NOMO-1 treated with dmso at 0.1 percent for 144 hours (cell line): Measurements from ENCODE around the gene MRPL24.

Experiments
- DNase-seq: peaks from one replicate; lab custom pipeline; 2025; ENCODE audit not compliant: unreplicated experiment; lab: John Stamatoyannopoulos, UW

MRPL24 gene

DNA sequence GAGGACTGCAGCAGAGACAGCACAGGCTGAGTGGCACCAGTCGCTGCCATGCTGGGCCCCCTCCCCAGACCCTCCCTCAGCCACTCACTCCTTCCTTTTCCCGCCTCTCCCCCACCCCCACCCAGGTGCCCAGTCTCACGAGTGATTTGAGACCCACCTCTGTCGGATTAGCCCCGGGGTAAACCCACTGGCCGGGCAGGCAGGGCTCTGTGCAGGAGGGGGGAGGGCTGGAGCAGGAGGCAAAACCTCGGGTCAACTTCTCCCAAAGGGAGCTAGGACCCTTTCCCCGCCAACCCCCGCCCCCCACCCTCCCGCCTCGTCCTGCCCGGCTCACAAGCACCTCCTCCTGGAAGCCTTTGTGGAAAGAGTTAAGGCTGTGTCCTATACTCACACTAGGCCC lies 3.5 kb upstream of the MRPL24 start:
- no peak for DNase-seq

DNA sequence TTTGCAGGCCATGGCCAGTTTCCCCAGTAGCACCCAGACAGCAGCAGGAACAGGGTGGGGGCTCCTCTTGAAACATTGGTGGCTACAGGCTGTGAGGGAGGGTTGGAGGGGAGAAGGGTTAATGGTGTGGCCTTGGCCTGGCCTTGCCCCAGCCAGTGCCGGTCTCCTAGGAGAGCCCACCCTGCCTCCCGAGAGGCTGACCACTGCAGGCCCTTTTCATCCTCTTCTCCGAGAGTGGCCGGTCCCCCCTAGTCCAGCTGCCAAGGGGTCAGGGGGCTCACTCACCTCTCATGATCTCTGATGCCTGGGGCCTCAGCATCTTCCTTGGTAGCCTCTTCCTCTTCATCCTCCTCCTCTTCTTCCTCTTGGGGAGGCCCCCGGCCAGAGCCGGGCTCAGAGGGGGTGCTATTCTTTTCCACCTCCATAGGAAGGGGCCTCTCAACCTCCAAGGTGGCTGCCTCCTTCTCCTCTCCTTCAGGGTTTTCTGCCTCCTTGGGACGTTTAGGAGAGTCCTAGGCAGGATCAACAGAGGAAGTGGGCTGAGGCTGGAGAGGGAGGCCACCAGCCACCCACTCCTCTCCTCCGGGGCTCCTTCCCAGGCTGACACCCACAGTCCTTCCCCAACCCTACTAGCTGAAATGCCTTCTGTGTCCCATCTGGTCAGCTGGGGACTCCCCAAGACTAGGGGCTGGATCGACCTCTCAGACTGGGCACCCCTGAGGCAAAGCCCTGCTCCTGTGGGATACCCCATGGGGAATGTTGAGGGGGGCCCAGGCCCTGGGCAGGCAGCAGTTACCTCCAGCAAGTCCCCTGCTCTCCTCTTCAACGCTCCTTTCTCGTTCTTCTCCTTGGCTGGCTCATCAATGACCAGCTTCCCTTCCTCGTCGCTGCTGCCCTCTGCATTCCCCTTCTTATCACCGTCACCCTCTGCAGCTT lies 2.7 kb upstream of the MRPL24 start:
- DNase-seq, result no peak

DNA sequence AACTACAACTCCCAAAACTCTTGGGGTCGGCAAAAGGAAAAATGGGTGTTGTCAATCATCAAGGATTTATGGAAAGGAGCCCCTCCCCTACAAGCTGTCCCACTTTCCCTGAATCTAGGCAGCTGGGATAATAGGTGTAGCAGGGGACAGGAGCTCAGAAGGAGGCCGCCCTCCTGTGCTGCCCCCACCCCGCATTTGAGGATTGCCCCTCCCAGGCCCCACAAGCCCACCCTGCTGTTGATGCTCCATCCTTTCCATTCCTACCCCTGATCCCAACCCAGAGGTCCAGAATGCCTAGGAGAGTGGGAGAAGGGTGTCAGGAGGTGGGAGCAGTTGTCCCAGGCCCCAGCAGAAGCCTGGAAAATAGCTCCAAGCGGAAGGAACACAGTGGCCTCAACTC lies 1.9 kb upstream of the MRPL24 start:
- no peak for DNase-seq

DNA sequence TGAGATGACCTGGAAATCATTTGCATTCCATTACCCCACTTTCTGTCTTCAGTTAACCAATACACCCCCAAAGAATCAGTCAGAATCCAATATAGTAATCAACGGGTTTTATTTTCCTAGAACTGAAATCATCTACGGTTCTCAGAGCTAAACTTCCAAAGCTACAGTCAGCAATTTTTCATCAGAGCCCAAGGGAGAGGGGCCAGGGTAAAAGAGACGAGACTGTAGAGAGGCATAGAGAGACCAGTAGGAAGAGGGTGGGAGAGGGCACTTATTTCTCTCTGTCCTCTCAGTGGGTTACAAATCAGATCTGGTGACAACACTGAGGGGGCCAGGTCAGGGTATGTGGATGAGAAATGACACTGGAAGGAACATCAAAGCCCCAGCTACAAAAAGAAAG lies 1.1 kb upstream of the MRPL24 start:
- no peak for DNase-seq

DNA sequence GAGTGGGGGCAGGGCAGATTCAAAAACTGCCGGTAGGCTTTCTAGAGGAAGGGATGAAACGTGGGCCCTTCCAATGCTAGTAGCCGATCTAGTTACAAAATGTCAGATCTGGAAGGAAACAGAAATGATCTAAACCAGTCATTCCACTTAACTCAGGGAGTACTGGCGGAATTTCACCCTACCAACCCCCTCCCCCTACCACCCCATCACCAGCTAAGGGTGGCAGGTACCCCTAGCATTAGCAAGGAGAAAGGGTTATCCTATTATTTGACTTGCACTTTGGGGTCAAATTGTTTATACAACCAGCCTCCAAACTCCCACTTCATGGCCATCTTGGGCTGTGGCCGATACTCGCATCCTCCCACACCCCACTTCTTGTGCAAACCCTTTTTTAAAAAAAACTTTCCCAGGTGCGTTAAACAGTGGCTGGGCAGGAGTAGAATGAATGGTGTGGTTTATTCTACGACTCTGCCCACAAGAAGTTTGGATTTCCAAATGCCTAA lies 644 bp upstream of the MRPL24 start:
- no peak for DNase-seq

DNA sequence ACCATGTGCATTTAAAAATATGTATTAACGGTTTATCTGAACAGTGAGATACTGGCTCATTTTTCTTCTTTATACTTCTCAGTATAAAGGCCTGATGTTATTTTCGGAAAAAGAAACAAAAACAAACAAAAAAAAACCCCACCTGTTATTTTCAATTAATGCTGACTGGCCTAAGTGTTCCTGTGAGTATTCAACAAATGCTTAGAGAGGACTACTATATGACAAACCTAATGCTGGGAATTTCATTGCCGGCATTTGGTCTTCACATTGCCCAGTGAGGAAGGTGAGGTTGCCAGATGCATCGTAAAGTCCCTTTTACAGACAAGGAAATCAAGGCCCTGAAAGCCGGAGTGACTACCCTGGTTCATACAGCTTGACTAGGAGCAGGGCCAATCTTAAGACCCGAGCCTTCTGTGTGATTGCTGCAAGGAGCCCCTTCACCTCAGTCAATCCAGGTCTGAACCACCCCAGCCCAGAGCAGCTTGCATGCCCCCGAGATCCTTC lies 599 bp downstream of the MRPL24 start:
- no peak for DNase-seq

DNA sequence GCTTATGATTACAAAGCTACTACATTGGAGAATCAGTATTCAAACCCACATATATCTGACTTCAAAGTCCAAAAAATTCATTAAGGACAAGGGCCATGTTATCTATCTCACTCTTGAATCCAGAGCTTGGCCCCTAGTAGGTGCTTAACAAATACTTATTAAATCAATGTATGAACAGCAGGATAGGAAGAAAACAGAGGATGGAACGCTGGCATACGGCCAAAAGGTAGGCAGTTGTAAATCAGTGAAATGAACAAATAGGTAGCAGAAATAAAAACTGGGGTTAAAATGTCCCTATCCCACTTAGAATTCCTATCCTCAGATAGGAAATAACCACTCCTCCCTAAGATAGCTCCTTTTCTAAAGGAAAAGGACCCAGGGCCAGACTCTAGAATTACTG lies 2.0 kb downstream of the MRPL24 start:
- DNase-seq, result no peak

DNA sequence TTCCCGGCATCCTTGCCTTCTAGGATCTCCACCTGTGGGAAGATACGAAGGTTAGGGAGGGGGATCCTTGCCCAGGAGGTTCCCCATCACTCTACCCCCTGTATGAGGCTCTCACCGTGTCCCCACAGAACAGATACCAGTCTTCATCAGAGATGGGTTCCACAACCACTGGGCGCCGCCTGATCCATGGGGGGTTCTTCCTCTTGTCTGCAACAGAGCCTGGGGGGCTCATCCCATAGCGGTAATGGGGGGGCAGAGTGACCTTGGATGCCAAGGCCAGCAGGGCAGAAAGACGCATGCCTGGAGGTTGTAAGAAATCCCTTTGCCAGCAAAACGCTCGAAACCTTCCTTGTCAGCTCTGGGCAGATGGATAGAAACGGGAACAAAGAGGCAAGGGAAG lies 2.5 kb downstream of the MRPL24 start:
- no peak for DNase-seq

DNA sequence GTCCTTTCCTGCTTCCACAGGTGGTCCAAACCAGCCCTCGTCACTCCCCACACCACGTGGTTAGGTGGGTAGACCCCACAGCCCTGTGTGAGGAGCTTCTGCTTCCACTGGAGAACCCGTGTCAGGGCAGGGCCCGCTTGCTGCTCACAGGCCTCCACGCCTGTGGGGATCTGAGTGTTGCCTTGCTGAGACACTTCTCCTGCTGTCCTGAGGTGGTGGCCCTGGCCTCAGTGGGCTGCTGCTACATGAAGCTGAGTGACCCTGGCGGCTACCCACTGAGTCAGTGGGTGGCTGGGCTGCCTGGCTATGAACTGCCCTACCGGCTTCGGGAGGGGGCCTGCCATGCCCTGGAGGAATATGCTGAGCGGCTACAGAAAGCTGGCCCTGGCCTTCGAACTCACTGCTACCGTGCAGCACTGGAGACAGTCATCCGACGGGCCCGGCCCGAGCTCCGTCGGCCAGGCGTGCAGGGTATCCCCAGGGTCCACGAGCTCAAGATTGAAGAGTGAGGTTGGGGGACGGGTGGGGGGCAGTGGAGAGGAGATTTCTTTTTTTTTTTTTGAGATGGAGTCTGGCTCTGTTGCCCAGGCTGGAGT lies 6.8 kb downstream of the MRPL24 start:
- DNase-seq, result no peak

DNA sequence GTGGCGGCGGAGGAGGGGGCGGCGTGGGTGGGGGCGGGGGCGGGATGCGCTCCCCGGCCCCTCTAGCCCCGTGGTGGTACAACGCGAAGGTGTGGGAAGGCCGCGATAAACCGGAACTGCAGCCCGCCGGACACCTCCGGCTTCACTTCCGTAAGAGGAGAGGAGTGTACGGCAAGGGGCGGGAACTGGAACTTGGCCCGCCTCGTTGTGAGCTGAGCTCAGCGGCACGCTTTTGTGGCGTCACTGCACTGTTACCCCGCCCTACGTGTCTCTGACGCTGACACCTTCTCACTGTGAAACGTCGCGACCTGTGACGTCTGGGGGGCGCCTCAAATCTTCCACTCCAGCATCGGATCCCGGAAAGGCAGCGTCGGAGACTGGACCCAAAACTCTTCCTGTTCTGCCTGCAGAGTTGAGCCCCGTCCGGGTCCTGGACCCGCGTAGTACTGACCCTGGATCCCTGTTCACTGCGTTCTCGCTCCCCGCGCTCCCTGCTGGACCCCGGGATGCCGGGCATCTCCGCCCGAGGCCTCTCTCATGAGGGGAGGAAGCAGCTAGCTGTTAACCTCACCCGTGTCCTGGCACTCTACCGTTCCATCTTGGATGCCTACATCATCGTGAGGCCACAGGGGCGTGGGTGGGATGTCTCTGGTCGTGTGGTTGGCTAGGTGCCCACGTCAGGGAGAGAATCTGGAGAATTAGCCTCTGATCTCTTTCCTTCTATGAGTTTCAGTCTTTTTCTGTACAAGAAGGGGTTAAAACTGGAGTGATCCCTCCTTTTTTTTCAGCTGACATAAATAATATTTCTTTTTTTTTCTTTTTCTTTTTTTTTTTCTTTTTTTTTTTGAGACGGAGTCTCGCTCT lies 12.1 kb downstream of the MRPL24 start, which contains the start of gene ISG20L2:
TSS of gene ISG20L2 (minus strand) at position 168 of the 864 bp plus-strand sequence. CDS start 1,114 bp downstream, outside the sequence.
- peak; percentile 96 for DNase-seq

DNA sequence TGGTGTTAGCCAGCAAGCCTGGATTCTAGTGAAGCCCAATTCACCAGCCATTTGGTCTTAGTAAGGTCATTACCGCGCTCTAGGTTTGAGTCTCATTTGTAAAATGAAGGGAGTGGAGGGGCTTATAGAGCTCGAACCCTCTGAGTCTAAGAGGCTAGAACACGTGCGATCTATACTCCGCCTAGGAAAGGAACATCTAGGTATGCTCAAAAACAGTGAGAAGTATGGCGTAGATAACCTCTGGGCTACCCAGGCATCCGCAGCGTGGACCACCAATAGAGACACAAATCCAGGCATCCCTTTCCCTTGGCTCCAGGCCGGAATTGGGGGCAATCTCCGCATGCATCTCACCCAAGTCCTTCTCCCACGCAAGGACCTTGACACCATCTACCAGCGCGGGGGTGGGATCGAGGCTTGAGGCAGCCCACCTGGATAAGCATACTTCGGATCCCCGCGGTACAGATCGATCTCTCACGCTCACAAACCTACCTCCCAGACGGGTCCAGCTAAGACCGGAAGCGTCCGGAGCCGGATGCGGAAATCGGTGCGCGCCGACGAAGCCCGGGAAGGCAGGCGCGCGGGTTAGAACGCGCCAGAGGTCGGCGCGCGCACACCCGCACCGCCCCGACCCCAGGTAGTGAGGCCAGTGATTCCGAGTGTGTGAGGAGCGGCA lies 12.8 kb downstream of the MRPL24 start, which contains the start of gene METTL25B:
TSS of gene METTL25B (plus strand) at position 544 of the 673 bp plus-strand sequence. CDS start 636 bp downstream, outside the sequence.
- DNase-seq, result peak; percentile 82

DNA sequence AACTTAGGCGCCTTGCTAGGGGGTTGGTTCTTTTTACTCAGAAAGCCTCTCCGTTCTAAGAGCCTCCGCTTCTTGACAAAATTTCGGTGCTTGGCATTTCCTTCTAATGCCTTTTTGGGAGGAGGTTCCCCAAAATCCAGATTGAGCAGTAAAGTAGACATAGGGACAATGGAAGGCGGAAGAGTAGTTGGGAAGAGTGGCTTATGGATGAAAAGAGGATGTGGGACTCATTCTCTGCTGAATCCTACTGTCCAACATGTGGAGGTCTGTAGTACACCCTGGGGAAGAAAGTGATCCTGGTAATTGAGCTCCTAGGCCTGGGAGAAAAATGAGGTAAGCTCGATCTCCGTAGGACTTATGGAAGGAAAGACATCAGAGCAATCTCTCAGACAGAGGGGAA lies 13.4 kb downstream of the MRPL24 start:
- no peak for DNase-seq

DNA sequence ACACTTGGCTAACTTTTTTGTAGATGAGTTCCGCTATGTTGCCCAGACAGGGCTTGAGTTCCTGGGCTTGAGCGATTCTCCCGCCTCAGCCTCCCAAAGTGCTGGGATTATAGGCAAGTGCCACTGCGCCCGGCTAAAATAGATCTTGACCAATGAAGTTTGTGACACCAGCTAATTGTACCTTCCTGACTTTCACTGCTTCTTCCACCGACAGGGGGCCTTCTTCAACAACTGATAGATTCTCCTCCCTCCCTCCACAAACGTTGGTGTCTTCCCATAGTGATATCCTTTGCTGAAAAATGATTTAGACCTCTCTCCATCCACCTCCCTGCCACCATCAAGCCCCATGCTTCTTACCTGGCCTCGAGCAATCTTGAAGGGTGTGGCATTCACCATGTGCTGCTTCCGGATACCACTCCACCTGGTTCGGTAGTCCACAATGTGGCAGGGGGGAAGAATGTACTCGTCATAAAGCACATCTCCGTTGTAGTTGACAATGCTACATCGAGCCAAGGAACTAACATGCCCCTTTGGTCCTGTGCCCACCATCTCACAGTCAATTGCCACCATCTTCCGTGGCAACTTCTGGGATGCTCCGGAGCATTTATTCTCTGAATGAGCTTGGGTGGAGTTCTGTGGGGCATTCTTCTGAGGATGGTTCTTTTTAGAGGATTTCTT lies 14.2 kb downstream of the MRPL24 start:
- DNase-seq, result peak; percentile 60

DNA sequence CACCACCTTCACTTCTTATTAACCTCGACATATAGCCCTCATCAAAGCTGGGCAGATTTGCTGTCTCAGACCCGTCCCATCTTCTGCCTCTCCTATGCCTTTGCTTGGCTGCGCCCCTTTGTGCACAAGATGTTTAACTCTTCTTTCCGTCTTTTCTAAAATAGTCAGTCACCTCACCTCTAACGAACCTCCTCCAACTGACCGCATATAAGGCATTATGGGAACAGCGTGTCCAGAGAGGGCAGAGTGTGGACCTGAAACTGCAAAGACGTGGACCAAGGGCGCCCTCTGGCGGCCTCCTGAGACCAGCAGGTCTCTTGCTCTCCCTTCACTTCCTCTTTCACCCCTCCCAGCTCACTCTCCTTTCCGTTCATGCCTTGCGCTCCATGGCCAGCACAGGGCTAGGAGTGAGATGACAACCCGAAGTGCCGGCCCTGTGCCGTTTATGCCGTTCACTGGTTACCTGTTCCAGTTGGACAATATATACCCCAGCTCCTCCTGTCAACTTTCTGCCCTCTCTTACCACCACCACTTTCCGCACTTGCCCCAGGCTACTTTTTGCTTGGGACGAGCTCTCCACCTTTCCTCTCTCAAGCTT lies 15.1 kb downstream of the MRPL24 start:
- peak; percentile 94 for DNase-seq

DNA sequence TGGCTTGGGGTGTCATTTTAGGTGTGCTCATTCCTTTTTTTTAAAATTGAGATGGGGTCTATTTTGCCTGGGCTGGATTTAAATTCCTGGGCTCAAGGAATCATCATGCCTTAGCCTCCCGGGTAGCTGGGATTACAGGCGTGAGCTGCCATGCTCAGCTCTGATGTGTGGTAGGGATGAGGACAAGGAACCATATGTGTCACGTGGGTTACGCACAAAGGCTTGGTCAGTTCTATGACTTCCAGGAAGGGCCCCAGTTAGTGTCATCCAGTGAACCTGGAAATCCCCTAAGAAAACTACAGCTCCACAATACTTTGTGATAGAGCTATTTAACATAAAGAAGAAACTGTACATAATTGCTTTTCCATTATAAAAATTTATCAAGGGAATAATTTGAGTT lies 19.4 kb downstream of the MRPL24 start:
- DNase-seq, result no peak

DNA sequence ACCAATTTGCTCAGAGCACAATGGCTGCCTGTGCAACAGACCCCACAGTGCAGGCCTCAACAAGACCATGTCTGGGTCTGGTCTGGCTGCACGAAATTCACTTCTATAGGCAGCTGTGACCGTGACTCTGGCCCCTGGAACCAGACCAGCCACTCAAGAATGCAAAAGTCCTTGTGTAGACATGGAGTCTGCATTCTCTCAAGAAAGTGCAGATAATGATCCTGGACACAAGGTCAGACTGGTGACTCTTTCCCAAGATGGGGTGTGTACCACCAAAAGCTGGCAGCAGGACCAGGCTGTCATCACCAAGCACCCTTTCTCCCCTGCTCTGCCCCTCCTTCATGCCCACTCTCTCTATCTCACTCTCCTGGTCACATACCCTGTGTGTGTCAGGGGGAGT lies 19.8 kb downstream of the MRPL24 start:
- no peak for DNase-seq

DNA sequence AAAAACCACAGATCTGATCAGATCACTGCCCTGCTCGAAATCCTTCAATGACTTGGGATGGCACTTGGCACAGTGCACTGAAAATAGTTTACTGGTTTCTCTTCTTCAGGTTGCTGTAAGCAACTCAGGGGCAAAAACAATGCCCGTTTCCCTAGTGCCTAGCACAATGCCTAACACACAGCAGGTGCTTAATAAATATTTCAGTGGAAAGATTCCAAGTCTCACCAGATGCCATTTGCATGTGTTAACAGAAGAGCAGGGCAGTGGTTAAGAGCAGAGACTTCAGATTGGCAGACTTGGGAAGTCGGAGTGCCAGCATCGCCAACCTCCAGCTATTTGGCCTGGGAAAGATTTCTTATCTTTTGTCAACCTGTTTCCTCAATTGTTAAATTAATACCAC lies 23.5 kb downstream of the MRPL24 start:
- DNase-seq, result no peak

DNA sequence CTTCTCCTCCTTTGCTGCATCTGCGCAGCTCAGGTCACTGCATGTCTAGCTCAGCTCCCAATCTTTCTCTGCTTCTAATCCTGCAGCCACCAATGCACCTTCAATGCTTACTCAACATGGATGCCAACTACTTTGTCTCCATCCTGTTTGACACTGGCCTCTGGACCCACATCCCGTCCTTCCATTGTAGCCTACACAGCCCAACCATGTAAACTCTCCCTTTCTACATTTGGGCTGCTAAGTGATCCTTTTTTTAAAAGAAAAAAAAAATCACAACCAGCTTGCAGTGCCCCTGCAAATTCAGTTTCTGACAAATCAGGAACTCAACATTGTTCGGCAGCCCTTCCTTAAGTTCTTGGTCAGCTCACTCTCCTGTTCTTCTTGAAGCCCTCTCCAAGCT lies 26.1 kb downstream of the MRPL24 start:
- no peak for DNase-seq

DNA sequence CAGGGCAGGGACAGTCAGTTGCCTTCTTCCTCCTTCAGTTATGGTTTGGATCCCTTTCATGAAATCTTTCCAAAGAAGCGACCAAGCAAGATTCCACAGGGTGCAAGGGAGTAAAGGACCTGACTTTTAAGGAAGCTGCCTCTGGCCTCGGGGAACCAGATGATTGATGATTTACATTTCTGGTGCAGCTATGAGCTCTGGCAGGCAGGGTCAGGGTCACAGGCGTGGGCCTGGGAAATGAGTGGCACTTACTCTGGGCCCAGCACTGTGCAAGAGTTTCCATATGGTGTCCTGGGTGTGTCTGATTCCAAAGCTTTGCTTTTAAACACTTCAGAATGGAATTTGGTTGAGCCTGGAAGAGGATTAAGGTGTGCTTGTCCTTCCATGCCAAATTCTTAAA lies 28.3 kb downstream of the MRPL24 start:
- no peak for DNase-seq
